ENCODE measurements around the gene OR2M2. TPM values are rescaled to one million over a fixed set of nuclear protein-coding genes. Genes with fewer than 3 reads are reported as not detected.

The OR2M2 gene
- total RNA-seq, 1 experiment from 2014 or later = not detected

DNA sequence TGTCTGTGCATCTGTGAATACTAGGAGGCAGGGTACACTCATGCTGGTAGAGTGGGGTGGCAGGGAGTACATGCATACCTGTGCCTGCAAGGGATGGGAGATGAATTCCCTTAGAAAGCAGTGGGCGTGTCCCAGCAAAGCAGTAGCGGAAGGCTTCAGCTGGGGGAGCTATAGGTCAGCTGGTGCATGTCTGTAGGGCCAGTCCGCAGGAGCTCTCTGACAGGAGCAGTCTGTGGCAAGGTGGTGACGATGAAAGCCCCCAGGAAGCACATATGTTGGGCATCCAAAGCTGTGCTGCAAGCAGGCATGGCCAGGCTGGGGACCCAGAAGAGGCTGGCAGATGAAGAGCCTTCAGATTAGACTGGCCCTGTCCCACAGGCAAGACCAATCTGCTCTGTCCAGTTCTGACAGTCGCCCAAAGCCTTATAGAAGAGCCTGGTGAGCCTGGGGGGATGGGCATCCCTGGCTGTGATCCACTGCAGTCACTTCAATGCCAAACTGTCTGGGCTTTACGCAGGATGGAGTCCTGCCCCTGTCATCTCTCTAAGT, 54.8 kb downstream of the OR2M2 start:
- Mint-ChIP-seq H3K36me3 (ENCODE audit: insufficient read depth, unreplicated experiment) (no peaks in the 10 kb centered on the region), H3K4me3 (ENCODE audit: unreplicated experiment) (no peak overlapping the region), H3K27me3 (ENCODE audit: insufficient read depth, unreplicated experiment) (no peaks in the 10 kb centered on the region), H3K27ac (ENCODE audit: unreplicated experiment) (no peak overlapping the region), H3K4me1 (ENCODE audit: low read depth, unreplicated experiment) (no peaks in the 10 kb centered on the region), H3K9me3 (ENCODE audit: unreplicated experiment) (no peaks in the 10 kb centered on the region)
- Histone ChIP-seq H3K4me3 (ENCODE audit: low read depth, low read length) (no peak overlapping the region), H3K4me1 (no peaks in the 10 kb centered on the region), H3K36me3 (ENCODE audit: control insufficient read depth, insufficient read depth, low read length) (no peaks in the 10 kb centered on the region), H3K9me3 (no peaks in the 10 kb centered on the region), H3K27me3 (replicated peaks; ENCODE audit: control insufficient read depth, insufficient read depth, low read length) (no peaks in the 10 kb centered on the region)
- no peak for TF ChIP-seq CTCF (IDR thresholded peaks at IDR 0.05; ENCODE audit: insufficient read depth in 1 of 2, low read depth in 1 of 2, low read length in 1 of 2, severe bottlenecking in 1 of 2, unreplicated experiment in 1 of 2)
- DNase-seq = no peak
- intact Hi-C loops (cut with micrococcal nuclease; ENCODE audit: unreplicated experiment) = no loop called here
- no TSS peak for BruUV-seq (replicated peaks)
- ChIA-PET CTCF (no interaction called here), POLR2A (no interaction called here)

Other genes starting within 250 kb of the OR2M2 start
- not detected in 2 replicates for gene OR2AJ1, start 249.9 kb upstream of the OR2M2 start, total RNA-seq (2022)
- gene OR2L8, start 226.0 kb upstream of the OR2M2 start, total RNA-seq (2022) = not detected in 2 replicates
- gene OR2AK2, start 209.6 kb upstream of the OR2M2 start, total RNA-seq (2022) = not detected in 2 replicates
- gene OR2L5, start 161.2 kb upstream of the OR2M2 start, total RNA-seq (2022) = not detected in 2 replicates
- gene OR2L2, start 144.8 kb upstream of the OR2M2 start, total RNA-seq (2022) = 0.16 TPM in 2 replicates
- gene OR2L3, start 128.0 kb upstream of the OR2M2 start, total RNA-seq (2022) = not detected in 2 replicates
- not detected in 2 replicates for gene OR2L13, start 79.6 kb upstream of the OR2M2 start, total RNA-seq (2022)
- not detected in 2 replicates for gene OR2M5, start 29.7 kb upstream of the OR2M2 start, total RNA-seq (2022)
- gene OR2M3, start 22.4 kb downstream of the OR2M2 start, total RNA-seq (2022) = not detected in 2 replicates
- gene OR2M4, start 56.6 kb downstream of the OR2M2 start, total RNA-seq (2022) = not detected in 2 replicates
- gene OR2T33, start 103.2 kb downstream of the OR2M2 start, total RNA-seq (2022) = not detected in 2 replicates
- gene OR2T12, start 128.6 kb downstream of the OR2M2 start, total RNA-seq (2022) = not detected in 2 replicates
- not detected in 2 replicates for gene OR2M7, start 149.7 kb downstream of the OR2M2 start, total RNA-seq (2022)
- gene OR14C36, start 174.0 kb downstream of the OR2M2 start, total RNA-seq (2022) = not detected in 2 replicates
- gene OR2T4, start 186.8 kb downstream of the OR2M2 start, total RNA-seq (2022) = not detected in 2 replicates
- not detected in 2 replicates for gene OR2T6, start 200.9 kb downstream of the OR2M2 start, total RNA-seq (2022)
- gene OR2T1, start 228.2 kb downstream of the OR2M2 start, total RNA-seq (2022) = not detected in 2 replicates